Activated CD8-positive, alpha-beta memory T cell treated with anti-CD3 and anti-CD28 coated beads, Interleukin-2, amount 50 U/mL, for 24 hours (primary cell): Measurements from ENCODE around the gene SNX22.

Source experiments
- DNase-seq: peaks from one replicate; pipeline ENCODE4 v3.0.0-alpha.2; 2020; ENCODE audit errors: extremely low read depth

Gene SNX22

DNA sequence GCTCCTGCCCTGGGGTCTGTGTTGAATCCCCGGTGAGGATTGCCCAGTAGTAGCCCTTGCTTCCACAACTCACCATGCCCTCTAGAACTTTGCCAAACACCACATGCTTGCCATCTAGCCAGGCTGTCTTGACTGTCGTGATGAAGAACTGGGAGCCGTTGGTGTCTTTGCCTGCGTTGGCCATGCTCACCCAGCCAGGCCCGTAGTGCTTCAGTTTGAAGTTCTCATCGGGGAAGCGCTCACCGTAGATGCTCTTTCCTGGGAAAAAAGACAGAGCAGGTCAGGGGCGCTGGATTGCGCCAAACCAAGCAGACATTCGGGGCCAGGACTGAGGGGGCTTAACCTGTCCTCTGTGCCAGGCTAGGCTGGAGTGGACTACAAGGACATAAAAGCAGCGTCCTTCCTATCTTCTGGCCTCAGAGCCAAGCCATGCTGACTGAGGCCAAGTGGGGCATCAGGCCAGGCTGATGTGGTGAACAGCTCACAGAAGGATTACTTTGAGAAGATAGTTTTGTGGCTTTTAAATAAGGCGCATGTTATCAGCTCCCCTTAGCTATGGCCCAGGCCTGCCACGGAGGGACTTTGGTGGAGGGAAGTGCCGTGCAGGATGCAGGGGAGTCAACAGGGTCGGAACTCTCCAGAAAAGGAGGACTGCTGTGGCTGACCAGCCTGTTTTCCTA lies 5.3 kb downstream of the SNX22 start:
- no peak for DNase-seq

DNA sequence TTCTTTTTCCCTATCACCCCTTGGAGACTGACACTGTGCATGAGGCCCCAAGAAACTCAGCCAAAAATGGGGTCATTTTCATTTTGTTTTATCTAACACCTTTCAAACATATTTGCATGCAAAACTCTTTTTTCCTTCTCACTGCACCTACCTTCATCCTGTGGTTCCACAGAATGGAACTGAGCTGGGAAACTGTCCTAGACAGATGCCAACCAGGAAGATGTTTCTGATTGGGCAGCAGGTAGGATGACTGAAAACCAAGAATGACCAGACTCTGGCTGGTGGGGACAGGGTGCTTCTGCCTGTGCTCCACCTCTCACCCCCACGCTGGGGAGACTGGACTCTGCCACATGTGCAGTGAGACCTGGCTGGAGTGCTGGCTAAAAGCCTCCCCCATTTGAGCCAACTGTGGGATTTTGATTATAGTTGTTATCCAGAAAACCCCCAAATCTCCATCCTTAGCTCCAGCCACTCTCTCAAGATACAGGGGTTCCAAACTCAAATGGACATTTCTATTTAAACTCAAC lies 6.1 kb downstream of the SNX22 start:
- no peak for DNase-seq

DNA sequence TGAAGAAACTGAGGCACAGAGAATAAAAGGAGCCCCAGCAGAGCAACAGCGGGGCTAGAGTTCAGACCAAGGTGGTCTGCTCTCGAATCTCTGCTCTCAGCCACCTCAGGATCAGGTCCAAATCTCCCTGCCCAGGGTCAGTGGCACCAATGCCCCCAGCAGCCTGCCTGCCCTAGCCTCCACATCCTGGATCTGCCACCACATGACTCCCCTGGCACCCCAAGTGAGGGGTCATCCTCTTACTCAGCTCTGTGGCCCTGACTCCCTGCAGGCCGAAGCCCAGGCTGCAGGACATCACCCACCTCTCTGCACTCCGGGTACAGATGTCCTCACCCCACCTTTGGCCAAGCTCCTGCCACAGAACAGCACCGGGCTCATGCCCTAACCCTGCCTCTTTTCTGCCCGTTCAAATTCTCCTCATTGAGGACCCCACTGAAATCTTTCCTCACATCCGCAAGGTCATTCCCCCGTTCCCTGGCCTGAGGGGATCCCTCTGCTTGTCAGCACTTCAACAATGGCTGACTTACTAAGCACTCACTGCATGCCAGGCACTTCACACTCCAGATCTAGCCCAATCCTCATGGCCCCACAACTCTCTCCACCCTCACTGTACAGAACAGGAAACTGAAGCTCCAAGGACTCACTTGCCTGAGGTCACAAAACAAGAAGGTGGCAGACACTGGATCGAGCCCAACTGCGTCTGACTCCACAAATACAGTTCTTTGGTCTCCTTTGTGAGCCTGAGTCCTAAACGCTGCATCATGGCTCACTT lies 7.0 kb downstream of the SNX22 start:
- no peak for DNase-seq

DNA sequence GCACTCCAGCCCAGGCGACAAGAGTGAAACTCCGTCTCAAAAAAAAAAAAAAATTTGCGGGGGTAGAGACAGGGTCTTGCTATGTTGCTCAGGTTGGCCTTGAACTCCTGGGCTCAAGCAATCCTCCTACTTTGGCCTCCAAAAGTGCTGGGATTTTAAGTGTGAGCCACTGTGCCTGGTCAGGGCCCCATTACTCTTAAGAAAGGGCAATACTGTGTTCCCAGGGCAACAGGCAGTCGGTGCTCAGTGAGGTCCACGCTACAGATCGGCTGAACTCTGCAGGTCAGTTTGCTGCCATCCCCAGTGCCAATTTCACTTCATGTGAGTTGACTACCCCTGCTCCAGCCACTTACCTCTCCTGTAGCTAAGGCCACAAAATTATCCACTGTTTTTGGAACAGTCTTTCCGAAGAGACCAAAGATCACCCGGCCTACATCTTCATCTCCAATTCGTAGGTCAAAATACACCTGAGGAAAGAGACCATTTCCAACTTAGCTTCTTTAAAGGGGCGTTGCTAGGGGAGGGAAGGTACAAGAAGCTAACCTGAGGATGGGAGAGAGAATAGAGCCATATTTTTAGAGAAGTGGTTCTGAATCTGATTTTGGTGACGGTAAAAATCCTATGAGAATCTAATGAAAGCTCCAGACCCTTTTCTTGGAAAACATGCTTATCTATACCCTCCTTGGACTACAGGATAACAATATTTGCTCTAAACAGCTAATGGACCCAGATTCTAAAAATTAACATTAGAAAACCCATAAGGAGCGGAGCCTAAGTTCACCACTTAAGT lies 10.4 kb downstream of the SNX22 start:
- DNase-seq = no peak

DNA sequence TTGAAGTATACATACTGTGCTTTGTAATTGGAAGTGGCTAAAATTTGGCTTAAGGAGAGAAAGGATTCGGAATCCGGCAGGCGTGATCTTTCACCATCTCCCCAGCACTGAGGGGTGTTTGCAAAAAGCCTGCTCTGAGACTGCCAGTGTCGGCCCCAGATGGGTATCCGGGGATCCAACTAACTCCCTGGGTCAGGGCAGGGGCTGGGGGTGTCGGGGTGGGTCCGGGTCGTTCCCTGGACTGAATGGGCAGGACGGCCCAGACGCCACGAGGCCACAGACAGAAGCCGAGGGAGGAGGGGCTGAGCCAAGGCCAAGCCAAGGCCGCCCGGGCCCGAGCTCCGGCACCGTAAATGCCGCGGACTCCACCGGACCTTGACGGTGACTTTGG lies 10.9 kb downstream of the SNX22 start:
- DNase-seq = no peak

DNA sequence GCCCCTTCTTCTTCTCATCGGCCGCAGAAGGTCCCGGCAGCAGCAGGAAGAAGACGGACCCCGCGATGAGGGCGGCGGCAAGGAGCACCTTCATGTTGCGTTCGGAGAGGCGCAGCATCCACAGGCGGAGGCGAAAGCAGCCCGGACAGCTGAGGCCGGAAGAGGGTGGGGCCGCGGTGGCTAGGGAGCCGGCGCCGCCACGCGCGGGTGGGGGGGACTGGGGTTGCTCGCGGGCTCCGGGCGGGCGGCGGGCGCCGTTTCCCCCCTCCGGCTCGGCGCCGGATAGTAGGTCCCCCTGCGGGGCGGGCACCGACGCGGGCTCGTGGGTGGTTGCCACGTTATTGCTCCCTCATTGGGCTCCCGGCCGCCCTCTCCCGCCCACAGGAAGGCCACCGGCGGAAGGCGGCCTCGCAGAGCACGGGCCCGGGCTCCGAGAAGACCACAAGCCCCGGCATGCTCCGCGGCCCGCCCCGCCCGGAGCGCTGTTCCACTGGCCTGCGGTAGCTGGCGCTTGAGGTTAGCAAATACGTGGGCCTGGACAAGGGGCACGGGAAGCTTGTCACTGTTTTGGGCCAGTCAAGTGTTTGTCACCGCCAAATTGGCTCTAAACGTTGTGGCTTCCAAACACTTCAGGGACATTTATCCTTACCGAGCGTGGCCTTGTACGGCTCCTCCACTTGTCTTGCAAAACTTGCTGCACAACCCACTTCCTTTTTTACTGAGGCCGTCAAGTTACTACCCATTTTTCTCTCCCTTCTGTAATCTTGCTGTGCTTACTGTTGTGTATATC lies 11.5 kb downstream of the SNX22 start, which contains the start of gene PPIB:
TSS of gene PPIB (minus strand) at position 154 of the 790 bp plus-strand sequence. CDS start at position 118, 36 bp downstream.
- DNase-seq = peak; percentile 91

DNA sequence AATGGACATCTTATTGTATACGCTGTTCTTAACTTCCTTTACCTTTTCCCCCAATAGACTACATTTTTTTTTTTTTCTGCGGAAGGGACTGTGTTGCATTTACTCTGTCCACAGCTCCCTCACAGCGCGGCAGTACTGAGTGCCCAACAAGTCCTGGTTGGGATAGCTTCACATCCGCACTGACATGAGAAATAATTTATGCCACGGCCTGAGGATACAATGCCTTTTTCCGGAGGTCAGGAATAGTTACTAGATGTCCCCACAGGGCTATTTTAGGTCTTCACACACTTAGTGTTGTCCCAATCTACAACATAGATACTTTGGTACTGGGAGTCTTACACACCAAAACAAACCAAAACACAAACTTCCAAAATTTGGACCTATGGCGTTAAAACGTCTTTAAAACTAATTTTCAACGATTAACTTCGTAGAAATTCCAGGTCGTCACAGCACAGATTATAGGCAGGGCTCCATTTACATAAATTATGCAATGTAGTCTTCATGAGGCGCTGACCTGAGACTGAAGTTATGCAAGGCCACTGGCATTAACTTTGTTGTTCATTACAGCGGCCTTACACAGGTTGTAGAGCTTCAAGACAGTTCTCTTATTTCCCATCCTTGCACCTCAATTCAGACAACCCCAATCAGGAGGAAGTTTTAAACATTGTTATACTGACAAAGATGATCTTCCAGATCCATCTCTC lies 12.3 kb downstream of the SNX22 start:
- DNase-seq = no peak

DNA sequence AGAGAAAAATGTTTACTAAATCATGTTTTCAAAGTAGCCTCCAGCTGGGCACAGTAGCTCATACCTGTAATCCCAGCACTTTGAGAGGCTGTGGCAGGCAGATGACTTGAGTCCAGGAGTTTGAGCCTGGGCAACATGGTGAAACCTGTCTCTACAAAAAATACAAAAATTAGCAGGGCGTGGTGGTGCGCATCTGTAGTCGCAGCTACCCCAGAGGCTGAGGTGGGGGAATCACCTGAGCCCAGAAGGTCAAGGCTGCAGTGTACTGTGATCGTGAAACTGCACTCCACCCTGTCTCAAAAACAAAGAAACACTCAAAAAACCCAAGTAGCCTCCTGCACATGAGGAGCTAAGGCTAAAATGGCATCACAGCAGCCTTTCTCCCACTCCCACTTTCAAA lies 12.9 kb downstream of the SNX22 start:
- DNase-seq = no peak

DNA sequence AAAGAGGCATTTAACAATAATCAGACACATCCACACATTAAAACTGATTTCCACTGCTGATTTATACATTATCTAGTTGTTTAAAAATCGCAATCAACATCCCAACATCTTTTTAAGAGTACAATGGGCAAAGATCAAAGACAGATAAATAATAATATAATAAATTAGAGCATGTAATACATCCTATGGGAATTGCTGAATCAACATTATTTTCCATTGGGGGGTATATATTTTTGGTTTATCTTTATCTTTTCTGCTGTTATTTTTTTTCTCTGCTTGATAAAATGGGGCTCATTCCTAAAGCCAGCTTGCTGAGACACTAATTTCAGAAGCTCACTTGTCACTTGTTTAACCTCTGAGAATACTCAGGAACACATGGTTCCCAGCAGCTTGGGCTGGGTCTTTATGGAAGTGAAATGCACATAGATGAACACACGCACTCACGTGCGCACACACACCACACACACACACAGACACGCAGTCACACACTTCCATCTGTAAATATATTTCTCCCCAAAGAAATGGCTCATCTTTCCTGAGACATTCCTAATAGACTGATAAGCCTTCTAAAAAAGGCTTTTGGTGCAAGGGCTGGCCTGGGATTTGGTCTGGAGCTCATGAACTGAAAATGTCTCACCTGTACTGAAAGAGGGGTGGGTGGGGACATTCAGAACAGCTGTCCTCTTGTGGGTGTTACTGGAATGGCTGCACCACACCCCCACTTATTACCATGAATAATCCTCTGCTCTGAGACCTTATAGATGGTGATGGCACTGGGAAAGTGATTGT lies 14.8 kb downstream of the SNX22 start:
- DNase-seq = no peak

DNA sequence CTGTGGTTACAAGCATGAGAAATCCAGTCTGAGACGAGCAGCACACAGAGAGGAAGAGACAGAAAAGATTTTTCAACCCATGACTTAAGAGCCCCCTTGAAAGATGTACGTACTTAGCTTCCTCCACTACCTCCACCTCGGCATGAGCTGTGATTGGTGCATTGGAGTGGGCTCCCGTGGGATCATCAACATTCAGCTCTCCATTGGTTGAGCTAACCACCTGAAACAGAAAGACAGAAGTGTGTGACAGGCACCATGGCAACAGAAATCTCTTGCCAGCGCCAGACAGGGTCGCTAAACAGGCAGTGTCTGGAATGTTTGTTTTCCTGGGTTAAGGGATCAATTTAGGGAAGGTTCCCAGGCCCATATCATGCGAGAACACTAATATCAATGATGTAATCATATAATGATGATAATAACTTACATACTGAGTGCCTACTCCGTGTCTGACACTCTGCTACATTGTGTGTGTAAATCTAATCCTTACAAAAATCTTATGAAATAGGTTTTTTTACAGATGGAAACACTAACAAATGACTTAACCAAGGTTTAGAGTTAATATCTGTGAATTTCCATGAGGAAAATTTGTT lies 28.8 kb downstream of the SNX22 start:
- DNase-seq = no peak

DNA sequence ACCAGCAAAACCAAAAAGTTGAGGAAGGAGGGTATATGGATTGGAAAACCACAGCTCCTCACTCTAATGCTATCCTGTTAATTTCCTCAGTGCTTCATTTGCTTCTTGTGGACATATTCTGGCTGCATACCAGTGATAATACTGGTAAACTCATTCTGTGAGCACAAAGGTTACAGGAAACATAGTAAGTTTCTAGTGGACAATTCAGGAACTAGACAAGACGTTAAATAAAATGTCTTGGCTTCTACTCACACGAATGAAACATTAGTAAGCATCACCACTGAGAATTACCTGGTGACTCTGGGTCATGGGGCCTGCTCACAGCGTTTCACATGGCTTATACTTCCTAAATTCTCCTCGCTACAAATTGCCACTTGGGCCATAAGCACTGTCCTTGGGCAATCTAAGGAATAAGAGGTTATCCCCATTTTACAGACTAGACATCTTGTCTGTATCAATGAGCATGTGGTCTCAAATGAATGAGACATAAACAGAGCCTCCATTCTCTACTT lies 31.4 kb downstream of the SNX22 start:
- DNase-seq = no peak

DNA sequence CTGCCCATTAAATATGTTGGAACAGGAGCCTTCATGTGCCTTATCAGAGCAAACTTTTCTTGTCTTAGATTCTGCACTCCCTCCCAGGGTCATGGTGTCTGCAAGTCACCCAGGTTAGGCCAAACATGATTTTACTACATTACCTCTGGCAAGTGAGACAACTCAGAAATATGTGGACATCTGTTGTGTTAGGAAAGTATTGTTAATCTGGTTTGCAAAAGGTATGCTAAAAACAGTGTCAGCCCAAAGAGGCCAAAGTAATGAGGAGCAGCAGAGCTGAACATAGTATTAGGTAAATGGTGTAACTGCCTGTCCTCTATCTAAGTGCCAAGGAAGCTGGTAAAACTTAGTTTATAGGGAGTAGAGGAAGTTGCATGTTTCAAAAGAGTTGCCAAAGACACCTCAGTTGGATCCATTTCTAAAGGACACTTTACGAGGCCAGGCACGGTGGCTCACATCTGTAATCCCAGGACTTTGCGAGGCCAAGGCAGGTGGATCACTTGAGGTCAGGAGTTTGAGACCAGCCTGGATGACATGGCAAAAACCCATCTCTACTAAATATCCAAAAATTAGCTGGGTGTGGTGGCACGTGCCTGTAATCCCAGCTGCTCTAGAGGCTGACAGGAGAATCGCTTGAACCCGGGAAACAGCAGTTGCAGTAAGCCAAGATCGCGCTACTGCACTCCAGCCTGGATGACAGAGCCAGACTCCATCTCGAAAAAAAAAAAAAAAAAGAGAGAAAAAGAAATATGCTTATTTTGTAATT lies 33.8 kb downstream of the SNX22 start:
- DNase-seq = no peak

DNA sequence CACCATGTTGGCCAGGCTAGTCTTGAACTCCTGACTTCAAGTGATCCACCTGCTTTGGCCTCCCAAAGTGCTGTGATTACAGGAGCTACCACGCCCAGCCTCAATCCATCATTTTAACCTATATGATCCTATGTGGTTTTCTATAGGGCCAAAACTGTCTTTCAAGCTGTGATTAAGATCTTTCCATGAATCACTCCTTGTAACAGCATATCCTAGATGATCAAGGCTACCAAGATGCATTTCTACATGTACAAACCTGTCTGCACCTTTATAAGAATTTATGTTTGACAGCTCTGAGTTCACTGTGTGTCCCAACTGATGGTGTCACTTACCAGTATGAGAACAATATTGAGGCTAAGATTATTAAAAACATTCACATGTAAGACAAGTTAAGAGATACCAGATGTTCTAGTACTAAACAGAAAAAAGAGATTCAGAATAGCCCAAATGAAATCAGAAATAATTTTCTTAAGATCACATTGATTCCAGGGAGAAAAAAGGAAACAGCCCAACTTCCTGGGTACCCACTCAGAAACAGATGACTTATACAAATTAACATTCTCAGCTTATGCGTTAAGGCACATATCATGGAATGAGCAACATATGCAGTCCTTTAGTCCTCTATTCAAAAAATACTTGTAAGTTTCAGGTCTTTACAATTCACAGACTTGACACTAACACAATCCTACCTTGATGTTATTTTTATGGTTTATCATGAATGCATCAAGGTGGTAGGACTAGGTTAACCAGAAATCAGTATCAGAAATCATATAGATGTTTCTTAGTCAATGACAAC lies 36.1 kb downstream of the SNX22 start:
- DNase-seq = no peak

DNA sequence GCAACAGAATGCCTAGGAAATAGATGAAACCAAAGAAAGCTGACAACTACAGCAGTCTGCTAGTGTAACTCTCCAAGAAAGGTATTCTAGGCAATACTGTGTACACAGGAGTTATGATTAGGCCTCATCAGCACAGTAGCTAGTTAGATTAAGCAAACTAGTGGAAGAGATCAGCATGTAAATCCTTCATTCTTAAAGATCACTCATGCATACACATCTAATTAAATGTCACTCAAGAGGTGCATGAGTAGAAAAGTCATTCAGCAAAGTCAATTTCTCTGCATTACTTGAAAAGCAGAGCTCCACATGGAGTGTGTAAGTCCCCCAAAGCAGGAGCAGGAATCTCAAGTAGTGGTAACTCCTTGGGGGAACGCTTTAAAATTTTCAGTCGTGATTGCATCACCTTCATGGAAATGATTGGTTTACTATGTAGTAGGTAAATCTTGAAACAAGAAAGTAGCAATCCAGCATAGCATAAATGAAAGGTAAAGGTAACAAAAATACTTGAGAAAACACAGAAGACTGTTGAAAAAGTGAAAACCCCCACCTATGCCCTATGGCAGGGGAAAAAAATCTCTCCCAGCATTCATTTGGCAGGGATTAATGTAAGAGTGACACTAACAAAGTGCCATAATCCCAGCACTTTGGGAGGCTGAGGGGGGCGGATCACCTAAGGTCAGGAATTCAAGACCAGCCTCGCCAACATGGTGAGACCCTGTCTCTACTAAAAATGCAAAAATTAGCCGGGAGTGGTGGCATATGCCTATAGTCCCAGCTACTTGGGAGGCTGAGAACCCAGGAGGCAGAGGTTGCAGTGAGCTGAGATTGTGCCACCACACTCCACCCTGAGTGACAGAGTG lies 40.7 kb downstream of the SNX22 start:
- DNase-seq = no peak

DNA sequence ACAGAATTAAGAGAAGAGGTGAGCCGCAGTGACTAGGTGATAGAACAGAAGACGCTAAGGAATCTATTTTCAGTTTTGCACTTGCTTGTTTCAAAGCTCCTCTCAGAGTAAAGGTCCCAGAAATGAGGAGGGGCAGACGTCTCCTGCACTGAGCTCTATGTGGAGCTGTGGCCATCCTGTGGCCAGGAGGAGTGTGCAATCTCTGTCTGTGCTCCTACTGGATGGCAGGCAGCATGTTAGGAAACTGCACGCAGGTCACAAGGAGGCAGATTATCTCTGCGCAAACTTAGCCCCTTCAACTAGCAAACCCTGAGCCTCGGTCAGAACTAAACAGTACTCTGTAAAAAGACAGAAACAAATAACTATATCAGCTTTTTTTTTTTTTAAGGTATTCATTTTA lies 42.4 kb downstream of the SNX22 start:
- no peak for DNase-seq

DNA sequence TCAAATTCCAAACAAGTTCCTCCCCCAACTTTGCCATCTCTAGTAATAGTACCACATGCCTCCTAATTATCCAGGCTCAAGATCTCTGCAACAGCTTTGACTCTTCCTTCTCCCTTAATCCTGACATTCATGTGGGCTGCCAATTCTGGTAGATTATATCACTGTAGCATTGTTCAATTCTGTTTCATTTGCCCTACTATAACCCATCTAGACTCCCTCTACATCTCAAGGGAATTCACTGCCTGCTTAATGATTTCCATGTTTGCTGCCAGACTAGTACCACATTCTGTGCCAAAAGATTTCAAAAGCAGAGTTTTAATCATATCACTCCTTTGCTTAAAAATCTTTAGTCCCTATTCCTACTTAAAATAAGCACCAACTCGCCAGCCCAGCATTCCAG lies 45.9 kb downstream of the SNX22 start:
- DNase-seq = no peak

DNA sequence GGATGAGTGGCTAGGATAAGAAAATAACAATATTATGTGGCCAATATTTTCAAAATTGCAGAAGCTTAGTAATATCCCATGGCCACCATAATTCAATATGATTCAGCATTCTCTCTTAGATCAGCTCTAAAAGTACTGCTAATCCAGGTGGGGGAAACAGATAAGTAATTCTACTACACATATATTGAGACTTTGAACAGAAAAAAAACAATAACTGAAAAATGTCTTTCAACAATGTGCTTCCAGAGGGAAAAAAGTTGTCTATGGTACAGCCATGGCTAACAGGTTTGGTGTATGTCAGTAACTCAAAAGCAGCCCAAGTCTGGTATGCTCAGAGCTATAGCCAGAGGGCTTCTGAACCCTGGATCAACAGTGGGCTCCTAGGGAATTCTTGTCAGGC lies 53.7 kb downstream of the SNX22 start:
- no peak for DNase-seq
